Measurements from ENCODE around the gene LAD1. TPM values are rescaled to one million over a fixed set of nuclear protein-coding genes. Genes with fewer than 3 reads are reported as not detected.

LAD1 gene
- polyA plus RNA-seq, 6 donors from 2014 or later: not detected

DNA sequence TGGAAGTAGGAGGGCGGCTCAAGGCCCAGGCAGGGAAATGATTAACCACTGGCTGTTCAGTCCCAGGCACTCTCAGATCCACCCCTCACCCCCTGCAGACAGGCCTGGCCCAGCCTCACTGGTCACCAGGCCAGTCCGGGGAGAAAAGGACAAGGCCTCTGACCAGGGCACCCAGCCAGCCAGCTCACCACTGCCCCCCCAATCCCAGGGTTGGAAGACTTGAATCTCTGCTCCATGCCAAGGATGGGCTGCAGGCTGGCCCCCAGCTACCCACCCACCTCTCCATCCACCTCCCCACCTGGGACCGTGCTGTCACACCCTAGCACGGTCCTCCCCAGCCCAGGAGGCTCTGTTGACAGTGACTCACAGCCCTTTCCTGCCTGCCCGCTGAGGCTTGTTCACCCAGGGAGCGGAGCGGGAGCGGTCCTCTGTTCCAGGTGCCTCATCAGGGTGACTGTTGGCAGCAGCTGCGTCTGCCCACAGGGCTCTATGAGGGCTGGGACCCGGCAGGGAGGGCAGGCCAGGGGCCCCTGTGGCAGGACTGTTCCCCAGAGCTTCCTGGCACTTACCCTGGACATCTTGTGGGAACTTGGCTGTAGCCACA lies 2.2 kb downstream of the LAD1 start:
- Mint-ChIP-seq H3K4me1 (peaks cover 0 to 12% (median 0%) of the 10 kb centered on the region in 3 donors), H3K27me3 (peaks cover 46 to 63% (median 60%) of the 10 kb centered on the region in 3 donors), H3K4me3 (no peak overlapping the region), H3K36me3 (no peaks in the 10 kb centered on the region), H3K9me3 (no peaks in the 10 kb centered on the region), H3K27ac (no peak overlapping the region)
- DNase-seq (no peak), ATAC-seq (ENCODE audit: low read depth in 2 of 2) (no peak)

DNA sequence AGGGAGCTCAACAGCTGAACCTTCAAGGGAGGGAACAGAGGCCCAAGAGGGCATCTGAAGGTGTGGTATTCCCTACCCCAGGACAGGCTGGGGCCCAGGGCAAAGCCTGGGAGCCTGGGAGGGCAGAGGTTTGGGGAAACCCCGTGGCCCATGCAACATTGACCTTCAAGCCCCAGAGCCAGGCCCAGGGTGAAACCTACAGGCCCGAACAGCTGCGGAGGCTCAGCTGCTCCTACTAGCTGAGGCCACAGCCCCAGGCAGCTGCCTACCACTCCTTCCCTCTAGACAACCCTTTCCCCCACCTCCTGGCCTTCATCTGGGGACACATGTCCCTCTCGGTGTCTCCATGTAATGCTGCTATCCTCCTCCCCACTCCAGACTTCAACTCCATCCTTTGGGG lies 3.2 kb downstream of the LAD1 start:
- Mint-ChIP-seq H3K4me3 (no peak overlapping the region), H3K27me3 (peaks cover 46 to 73% (median 70%) of the 10 kb centered on the region in 3 donors)

DNA sequence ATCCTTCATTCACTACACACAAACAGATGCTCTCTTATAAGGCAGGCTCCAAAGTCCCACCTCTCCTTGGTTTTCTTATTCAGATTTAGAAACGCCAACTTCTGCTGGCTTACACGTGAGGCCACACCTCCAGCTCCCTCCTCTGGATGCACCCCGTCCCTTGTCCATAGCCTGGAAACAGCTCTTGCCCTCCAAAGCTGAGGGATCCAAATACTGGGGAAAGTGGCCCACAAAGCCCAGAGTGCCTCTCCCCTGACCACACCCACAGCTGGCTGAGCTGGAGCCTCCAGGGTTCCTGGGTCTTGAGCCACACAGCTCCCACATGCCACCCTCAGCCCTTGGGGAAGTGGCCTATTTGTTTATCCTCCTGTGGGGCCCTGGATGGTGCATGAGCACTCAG lies 4.5 kb downstream of the LAD1 start:
- H3K27me3 Mint-ChIP-seq: peaks cover 35 to 74% (median 71%) of the 10 kb centered on the region in 3 donors
- peaks cover 0 to 12% (median 0%) of the 10 kb centered on the region in 3 donors for H3K4me1 Mint-ChIP-seq
- H3K36me3 Mint-ChIP-seq: no peaks in the 10 kb centered on the region
- no peak overlapping the region for H3K4me3 Mint-ChIP-seq
- no peaks in the 10 kb centered on the region for H3K9me3 Mint-ChIP-seq
- DNase-seq (no peak), ATAC-seq (ENCODE audit: low read depth in 2 of 2) (no peak)
- no peak overlapping the region for H3K27ac Mint-ChIP-seq

More for the DNA sequence above, 3.2 kb downstream of the LAD1 start:
- DNase-seq (no peak), ATAC-seq (ENCODE audit: low read depth in 2 of 2) (no peak)
- Mint-ChIP-seq H3K36me3 (no peaks in the 10 kb centered on the region), H3K4me1 (peaks cover 0 to 12% (median 0%) of the 10 kb centered on the region in 3 donors), H3K27ac (peak overlapping the region in 1 of 6 donors; percentile 75), H3K9me3 (no peaks in the 10 kb centered on the region)

DNA sequence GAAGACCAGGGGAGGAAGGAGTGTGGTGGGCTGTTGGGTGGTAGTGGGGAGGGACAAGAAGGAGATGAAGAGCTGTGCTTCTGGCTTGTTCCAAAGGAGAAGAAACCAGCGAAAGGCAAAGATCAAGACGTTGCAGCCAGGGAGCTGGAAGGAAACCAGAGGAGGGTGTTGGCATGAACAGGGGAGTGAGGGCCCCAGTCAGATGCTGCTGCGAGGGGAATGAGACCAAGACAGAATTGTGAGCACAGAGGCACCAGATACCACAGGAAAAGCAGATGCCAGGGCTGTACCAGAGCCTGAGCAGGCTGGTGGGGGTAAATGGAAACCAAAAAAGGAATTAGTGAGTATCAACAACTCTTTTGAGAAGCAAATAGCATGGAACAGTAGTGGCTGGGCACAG lies 6.0 kb downstream of the LAD1 start:
- peaks cover 0 to 3% (median 0%) of the 10 kb centered on the region in 3 donors for H3K4me1 Mint-ChIP-seq
- peak overlapping the region in 1 of 8 donors; percentile 60 for H3K4me3 Mint-ChIP-seq
- H3K27ac Mint-ChIP-seq: no peak overlapping the region
- no peaks in the 10 kb centered on the region for H3K9me3 Mint-ChIP-seq
- DNase-seq (no peak), ATAC-seq (ENCODE audit: low read depth in 2 of 2) (no peak)
- peaks cover 34 to 71% (median 61%) of the 10 kb centered on the region in 3 donors for H3K27me3 Mint-ChIP-seq
- H3K36me3 Mint-ChIP-seq: no peaks in the 10 kb centered on the region

DNA sequence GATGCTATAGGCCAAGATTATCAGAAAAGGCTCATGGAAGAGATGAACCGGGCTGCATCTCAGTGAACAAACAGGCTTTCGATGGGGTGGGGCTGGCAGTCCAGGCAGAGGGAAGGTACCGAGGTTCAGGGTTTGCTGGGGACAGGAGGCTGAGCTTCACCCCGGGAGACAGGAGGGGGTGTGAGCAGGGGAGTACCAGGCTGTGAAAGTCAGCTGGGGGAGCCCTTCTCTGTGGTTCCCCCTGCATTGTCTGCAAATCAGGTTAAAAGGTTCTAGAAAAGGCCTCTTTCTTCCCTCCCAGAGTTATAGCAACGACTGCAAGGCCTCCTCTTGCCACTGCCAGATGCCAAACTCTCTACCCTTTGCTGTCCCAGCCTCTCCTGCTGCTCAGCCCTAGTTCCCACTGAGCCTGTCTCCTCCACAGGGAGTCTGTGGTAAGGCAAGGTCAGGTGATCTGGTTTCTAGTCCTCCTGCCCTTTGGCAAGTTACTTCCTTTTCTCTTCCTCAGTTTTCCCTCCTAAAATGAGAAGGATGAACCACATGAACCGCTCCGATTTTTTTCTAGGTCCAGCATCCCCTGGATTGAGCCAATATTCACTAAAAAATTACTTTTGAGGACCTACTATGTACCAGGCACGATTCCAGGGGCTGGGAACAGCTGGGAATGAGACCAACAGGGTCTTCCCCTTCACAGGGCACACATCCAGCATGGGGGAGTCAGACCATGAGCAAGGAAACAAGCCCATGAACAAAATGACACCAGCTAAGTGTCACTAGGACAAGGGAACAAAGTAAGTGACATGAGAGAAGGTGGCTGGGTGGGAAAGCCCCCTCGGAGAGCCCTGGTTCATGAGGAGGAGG lies 7.2 kb downstream of the LAD1 start:
- Mint-ChIP-seq H3K27me3 (peaks cover 27 to 68% (median 60%) of the 10 kb centered on the region in 3 donors), H3K27ac (peak overlapping the region in 2 of 6 donors; percentile 17 to 66)
- no peak for ATAC-seq (ENCODE audit: low read depth in 2 of 2)

DNA sequence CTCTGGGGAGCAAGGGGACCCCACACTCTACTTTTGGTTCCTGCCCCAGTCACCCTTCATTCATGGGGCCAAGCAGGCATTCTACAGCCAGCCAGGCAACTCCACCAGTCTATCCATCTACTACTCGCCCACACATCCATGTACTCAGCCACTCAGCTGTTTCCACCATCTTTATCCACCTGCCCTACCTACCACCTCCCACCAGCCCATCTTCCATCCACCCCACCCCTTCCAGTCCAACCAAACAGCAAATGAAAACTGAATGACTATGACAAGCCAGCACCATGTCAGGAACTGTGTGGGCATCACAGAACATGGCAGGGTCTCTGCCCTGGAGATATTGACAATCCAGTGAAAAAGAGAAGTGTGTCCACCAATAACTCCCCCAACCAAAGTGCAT lies 7.9 kb downstream of the LAD1 start:
- Mint-ChIP-seq H3K4me3 (no peak overlapping the region), H3K27ac (peak overlapping the region in 1 of 6 donors; percentile 60), H3K9me3 (no peaks in the 10 kb centered on the region), H3K4me1 (no peaks in the 10 kb centered on the region), H3K36me3 (no peaks in the 10 kb centered on the region), H3K27me3 (peaks cover 23 to 70% (median 60%) of the 10 kb centered on the region in 3 donors)
- no peak for DNase-seq
- ATAC-seq (ENCODE audit: low read depth in 2 of 2): no peak

More for the DNA sequence above, 7.2 kb downstream of the LAD1 start:
- peak overlapping the region in 1 of 8 donors; percentile 24 for H3K4me3 Mint-ChIP-seq
- no peaks in the 10 kb centered on the region for H3K9me3 Mint-ChIP-seq
- no peaks in the 10 kb centered on the region for H3K36me3 Mint-ChIP-seq
- DNase-seq: no peak
- no peaks in the 10 kb centered on the region for H3K4me1 Mint-ChIP-seq

DNA sequence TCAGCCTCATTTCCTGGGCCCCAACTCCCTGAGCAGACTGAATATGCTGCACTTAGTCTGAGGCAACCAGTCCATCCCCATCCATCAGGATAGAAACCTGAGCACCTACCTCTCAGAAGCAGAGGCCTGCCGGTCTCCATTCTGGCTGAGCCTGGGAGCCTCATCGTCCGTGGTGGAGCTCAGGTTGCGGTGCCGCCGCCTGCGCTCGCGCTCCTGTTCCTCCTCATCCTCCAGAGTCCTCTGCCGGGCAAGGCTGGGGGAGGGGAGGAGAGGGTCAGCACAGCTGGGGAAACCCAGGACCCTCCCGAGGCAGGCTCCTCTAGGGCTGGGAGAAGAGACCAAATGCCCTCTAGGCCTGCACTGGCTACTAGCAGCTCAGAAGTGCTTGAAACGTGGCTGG lies 10.1 kb downstream of the LAD1 start:
- ATAC-seq (ENCODE audit: low read depth in 2 of 2): no peak
- no peaks in the 10 kb centered on the region for H3K36me3 Mint-ChIP-seq
- no peaks in the 10 kb centered on the region for H3K4me1 Mint-ChIP-seq
- H3K9me3 Mint-ChIP-seq: no peaks in the 10 kb centered on the region
- no peak overlapping the region for H3K4me3 Mint-ChIP-seq
- H3K27ac Mint-ChIP-seq: no peak overlapping the region
- H3K27me3 Mint-ChIP-seq: peaks cover 19 to 71% (median 60%) of the 10 kb centered on the region in 3 donors
- no peak for DNase-seq

DNA sequence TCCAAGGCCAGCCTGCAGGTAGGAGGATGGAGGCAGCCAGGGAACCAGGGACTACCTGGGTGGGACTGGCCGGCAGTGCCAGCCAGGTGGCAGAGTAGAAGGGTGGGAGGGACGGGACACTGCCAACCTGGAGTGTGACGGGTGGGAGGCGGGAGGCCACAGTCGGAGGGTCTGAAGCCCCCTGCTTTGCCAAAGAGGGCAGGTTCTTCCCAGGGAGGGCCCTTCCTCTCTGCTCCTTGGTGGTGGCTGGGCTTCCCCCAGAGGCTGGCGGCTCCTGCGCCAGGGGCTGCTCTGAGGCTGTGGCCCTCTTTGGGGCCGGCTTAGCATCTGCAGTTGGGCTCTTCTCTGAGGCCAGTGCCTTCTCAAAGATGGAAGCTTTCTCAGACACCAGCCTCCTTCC lies 12.9 kb downstream of the LAD1 start:
- Mint-ChIP-seq H3K4me1 (no peaks in the 10 kb centered on the region), H3K9me3 (no peaks in the 10 kb centered on the region), H3K27me3 (peaks cover 8 to 59% (median 56%) of the 10 kb centered on the region in 3 donors), H3K36me3 (no peaks in the 10 kb centered on the region), H3K27ac (no peak overlapping the region), H3K4me3 (no peak overlapping the region)
- ATAC-seq (ENCODE audit: low read depth in 2 of 2) (no peak), DNase-seq (no peak)

DNA sequence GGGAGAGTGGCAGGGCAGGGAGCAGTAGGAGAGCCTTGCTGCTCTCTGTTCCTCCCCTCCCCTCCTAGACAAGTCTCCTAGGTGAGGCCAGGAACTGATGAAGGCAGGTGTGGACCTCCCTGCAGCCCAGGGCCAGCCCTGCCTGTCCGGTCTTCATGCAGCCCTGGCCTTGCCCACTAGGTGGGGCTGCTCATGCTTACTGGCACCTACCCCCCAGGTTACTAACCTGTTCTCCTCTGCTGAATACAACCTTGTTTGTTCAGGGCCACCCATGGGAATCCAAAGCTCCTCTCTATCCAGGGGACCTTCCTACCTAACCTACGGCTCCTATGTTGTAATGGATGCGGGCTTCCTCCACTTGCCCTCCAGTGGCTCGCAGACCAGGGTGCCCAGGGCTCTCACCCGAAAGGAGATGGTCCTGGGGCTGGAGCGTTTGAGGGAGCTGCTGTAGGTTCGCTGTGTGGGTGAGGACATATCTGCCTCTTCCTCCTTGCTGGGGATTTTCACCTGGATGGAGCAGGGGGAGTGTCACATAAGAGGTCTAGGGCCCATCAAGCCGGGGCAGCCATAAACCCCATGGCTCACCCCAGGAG lies 13.7 kb downstream of the LAD1 start:
- ATAC-seq (ENCODE audit: low read depth in 2 of 2) (peak; percentile 28 to 37), DNase-seq (no peak)
- Mint-ChIP-seq H3K27ac (no peak overlapping the region), H3K9me3 (no peaks in the 10 kb centered on the region), H3K4me1 (no peaks in the 10 kb centered on the region), H3K27me3 (peaks cover 8 to 58% (median 57%) of the 10 kb centered on the region in 3 donors), H3K36me3 (no peaks in the 10 kb centered on the region), H3K4me3 (peak overlapping the region in 1 of 8 donors; percentile 23)

DNA sequence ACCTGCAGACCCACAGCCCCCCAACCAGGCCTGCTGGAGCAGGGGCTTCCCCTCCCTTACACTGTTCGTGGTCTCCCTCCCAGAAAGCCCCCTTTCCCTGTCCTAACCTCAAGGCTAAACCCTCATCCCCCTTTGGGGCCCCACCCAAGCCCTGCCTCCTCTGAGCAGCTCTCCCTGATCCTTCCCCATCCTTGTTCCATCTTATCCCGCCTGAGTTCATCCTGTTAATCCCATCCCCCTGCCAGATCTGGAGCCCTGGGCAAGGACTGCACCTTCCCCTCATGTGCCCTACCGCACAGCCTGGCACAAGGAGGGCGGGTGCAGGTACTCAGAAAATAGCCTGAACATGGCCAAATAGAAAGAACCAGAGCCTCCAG lies 14.7 kb downstream of the LAD1 start:
- Mint-ChIP-seq H3K27ac (no peak overlapping the region), H3K4me1 (no peaks in the 10 kb centered on the region), H3K4me3 (no peak overlapping the region), H3K27me3 (peaks cover 8 to 58% (median 57%) of the 10 kb centered on the region in 3 donors), H3K36me3 (no peaks in the 10 kb centered on the region), H3K9me3 (no peaks in the 10 kb centered on the region)
- ATAC-seq (ENCODE audit: low read depth in 2 of 2) (no peak), DNase-seq (no peak)

DNA sequence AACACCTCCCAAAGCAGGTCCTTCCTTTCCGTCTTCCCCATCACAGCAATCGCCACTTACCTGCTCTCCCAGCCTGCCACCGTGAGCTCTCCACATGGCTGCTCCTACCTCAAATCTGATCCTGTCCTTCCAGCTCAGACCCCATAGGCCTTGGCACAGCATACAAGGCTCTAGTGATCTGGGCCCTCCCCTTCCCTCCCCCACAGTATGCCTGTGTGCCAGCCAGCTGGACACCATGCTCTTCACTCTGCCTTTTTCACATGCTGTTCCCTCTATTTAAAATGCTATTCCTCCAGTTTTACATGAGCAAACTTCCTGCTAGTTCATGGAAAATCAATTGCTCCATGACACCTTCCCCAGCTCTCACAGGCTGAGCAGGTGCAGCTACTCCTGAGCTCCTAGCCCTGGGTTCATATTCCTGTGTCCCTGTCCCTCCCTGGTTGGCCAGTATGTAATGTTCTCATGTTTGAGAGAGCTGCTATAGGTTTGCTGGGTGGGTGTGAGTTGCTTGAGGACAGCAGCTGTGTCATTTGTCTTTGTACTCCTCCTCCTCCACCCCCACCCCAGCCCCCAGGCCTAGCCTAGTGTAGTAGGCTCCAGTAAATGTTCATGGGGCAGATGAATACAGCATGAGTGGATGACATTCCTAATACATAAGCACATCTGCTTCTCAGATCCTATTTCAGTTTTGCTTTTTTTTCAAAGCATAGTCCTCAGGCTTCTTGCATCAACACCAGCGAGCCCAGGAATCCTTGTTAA lies 15.3 kb downstream of the LAD1 start:
- H3K4me3 Mint-ChIP-seq: no peak overlapping the region
- no peaks in the 10 kb centered on the region for H3K36me3 Mint-ChIP-seq
- no peaks in the 10 kb centered on the region for H3K9me3 Mint-ChIP-seq
- peaks cover 8 to 62% (median 55%) of the 10 kb centered on the region in 3 donors for H3K27me3 Mint-ChIP-seq
- no peaks in the 10 kb centered on the region for H3K4me1 Mint-ChIP-seq
- ATAC-seq (ENCODE audit: low read depth in 2 of 2): no peak
- peak overlapping the region in 1 of 6 donors; percentile 83 for H3K27ac Mint-ChIP-seq
- DNase-seq: no peak

DNA sequence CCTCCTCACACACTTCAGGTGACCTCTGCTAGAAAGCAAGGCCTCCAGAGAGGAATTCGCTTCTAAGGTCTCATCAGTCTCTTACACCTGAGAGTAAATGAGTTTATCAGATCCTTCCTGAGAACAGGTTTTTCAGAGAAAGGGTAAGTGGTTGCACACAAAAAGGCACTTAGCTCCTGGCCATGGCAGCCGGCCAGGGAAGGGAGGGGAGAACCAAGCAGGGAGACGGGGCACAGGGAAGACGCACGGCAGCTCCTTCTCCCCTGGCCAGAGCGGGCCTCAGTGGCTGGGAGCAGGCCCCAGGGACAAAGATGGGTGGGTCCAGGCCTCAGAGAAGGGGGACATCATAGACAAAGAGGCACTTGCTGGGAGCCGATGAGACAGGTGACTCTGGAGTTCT lies 18.0 kb downstream of the LAD1 start:
- Mint-ChIP-seq H3K36me3 (no peaks in the 10 kb centered on the region), H3K4me3 (no peak overlapping the region), H3K27ac (no peak overlapping the region), H3K9me3 (no peaks in the 10 kb centered on the region), H3K27me3 (peaks cover 8 to 52% (median 41%) of the 10 kb centered on the region in 3 donors), H3K4me1 (no peaks in the 10 kb centered on the region)
- no peak for DNase-seq
- no peak for ATAC-seq (ENCODE audit: low read depth in 2 of 2)

DNA sequence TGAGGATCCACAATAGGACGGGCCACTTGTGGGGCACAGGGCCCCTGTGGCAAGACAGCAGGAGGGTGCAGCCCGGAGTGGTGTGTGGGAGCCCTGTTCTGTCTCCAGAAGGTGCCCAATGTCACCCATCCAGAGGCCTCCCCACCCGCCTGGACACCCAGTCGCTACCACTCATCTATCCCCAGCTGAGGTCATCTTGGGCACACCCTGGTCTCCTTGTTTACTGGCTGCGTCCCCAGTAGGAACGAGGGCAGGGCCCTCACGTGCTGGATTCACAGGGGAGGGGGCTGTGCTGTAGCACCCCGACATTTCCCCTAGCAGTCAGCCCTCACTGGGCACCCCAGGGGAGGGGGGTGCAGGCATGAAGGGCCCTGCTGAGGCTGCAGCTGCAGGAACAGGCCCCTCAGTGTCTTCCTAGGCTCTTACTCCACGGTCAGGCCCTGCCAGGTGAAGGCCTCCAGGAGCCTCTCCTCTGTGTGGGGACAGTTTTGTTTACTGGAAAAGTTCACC lies 19.3 kb downstream of the LAD1 start:
- Mint-ChIP-seq H3K36me3 (no peaks in the 10 kb centered on the region), H3K27ac (no peak overlapping the region), H3K9me3 (no peaks in the 10 kb centered on the region), H3K4me3 (no peak overlapping the region), H3K27me3 (peaks cover 4 to 39% (median 34%) of the 10 kb centered on the region in 3 donors), H3K4me1 (no peaks in the 10 kb centered on the region)
- DNase-seq (no peak), ATAC-seq (ENCODE audit: low read depth in 2 of 2) (no peak)

All from naive B cell (primary cell).